G401.6 (cell line): ENCODE results near the gene MN1.

ENCODE experiments used
- FAIRE-seq: peaks from 2 replicates; lab custom pipeline; 2012; peaks lifted over from hg19 to GRCh38; lab: Jason Lieb, UNC

Gene MN1

GRCh38 chr22:27732841-27733240, 68.7 kb downstream of the MN1 start:
- no peak for FAIRE-seq

- no peak for FAIRE-seq
Observed at GRCh38 chr22:27732391-27732790, 69.2 kb downstream of the MN1 start.

GRCh38 chr22:27731621-27732020, 69.9 kb downstream of the MN1 start:
- no peak for FAIRE-seq

- FAIRE-seq = no peak
Observed at GRCh38 chr22:27730641-27731433, 70.7 kb downstream of the MN1 start.

- no peak for FAIRE-seq
Observed at GRCh38 chr22:27729246-27729645, 72.3 kb downstream of the MN1 start.

- FAIRE-seq = no peak
Observed at GRCh38 chr22:27727673-27728451, 73.7 kb downstream of the MN1 start.

- no peak for FAIRE-seq
Observed at GRCh38 chr22:27726686-27727449, 74.7 kb downstream of the MN1 start.

- FAIRE-seq = no peak
Observed at GRCh38 chr22:27726331-27726685, 75.2 kb downstream of the MN1 start.

GRCh38 chr22:27725661-27726060, 75.9 kb downstream of the MN1 start:
- FAIRE-seq = no peak

- FAIRE-seq = no peak
Observed at GRCh38 chr22:27724709-27725108, 76.8 kb downstream of the MN1 start.

- FAIRE-seq = no peak
Observed at GRCh38 chr22:27724157-27724556, 77.4 kb downstream of the MN1 start.

GRCh38 chr22:27723708-27724107, 77.8 kb downstream of the MN1 start:
- FAIRE-seq = no peak

GRCh38 chr22:27723158-27723557, 78.4 kb downstream of the MN1 start:
- no peak for FAIRE-seq

GRCh38 chr22:27720860-27721259, 80.7 kb downstream of the MN1 start:
- no peak for FAIRE-seq

GRCh38 chr22:27719535-27720227, 81.9 kb downstream of the MN1 start:
- no peak for FAIRE-seq

- no peak for FAIRE-seq
Observed at GRCh38 chr22:27719036-27719347, 82.6 kb downstream of the MN1 start.

- FAIRE-seq = no peak
Observed at GRCh38 chr22:27718186-27719035, 83.1 kb downstream of the MN1 start.

- no peak for FAIRE-seq
Observed at GRCh38 chr22:27717094-27717493, 84.5 kb downstream of the MN1 start.

GRCh38 chr22:27716074-27716473, 85.5 kb downstream of the MN1 start:
- no peak for FAIRE-seq

GRCh38 chr22:27715106-27715505, 86.5 kb downstream of the MN1 start:
- FAIRE-seq = no peak

- FAIRE-seq = no peak
Observed at GRCh38 chr22:27714068-27714467, 87.5 kb downstream of the MN1 start.

- FAIRE-seq = no peak
Observed at GRCh38 chr22:27713461-27713860, 88.1 kb downstream of the MN1 start.
